HPDE6-E6E7 (cell line): ENCODE results near the gene SPATA18.

Experiments used
- DNase-seq: peaks from one replicate; pipeline ENCODE4 v3.0.0; 2011; ENCODE audit warnings: missing footprints; ENCODE audit errors: extremely low spot score

The SPATA18 gene, protein sequence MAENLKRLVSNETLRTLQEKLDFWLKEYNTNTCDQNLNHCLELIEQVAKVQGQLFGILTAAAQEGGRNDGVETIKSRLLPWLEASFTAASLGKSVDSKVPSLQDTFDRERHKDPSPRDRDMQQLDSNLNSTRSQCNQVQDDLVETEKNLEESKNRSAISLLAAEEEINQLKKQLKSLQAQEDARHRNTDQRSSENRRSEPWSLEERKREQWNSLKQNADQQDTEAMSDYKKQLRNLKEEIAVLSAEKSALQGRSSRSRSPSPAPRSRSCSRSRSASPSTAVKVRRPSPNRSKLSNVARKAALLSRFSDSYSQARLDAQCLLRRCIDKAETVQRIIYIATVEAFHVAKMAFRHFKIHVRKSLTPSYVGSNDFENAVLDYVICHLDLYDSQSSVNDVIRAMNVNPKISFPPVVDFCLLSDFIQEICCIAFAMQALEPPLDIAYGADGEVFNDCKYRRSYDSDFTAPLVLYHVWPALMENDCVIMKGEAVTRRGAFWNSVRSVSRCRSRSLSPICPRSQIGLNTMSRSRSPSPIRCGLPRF

DNA sequence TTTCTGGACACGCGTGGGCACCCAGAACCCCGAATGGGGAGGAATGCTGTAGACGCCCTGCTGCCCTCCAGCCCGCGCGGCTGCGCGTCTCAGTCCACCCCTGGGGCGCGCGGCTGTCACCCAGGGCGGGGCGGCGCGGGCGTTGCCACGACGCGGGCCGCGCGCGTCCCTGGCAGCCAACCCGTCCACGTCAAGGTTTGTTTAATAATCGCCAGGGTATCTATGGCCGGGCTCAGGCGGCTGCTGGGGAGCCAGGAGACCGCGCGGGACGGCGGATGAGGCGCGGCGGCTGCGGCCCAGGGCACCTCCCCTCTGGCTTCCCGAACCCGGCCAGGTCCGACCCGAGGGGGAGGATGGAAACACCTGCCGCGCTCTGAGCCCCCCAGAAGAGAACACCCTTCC lies at the start of gene SPATA18:
TSS of gene SPATA18 (plus strand) at position 92 of the 402 bp plus-strand sequence. CDS start 401 bp downstream, outside the sequence.
- DNase-seq, result peak; percentile 33

DNA sequence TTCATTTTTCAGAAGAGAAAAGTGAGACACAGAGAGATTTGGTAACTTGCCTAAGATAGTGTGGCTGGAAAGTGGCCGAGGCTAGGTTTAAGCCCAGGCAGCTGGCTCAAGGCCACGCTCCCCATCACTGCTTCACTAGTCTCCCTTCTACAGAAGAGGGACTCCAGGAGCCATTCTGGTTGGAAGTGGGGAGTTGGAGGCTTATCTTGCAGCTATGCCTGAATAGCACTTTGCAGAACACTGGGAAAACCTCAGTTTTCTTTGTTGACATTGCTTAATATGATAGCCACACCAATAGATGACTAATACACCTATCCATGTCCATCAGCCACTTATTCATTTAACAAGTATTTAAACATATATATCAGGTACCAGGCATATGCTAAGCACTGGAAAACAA lies 49.5 kb upstream of the SPATA18 start:
- peak; percentile 64 for DNase-seq

- no peak for DNase-seq
Observed at GRCh38 chr4:52004414-52004813, 46.7 kb upstream of the SPATA18 start.

DNA sequence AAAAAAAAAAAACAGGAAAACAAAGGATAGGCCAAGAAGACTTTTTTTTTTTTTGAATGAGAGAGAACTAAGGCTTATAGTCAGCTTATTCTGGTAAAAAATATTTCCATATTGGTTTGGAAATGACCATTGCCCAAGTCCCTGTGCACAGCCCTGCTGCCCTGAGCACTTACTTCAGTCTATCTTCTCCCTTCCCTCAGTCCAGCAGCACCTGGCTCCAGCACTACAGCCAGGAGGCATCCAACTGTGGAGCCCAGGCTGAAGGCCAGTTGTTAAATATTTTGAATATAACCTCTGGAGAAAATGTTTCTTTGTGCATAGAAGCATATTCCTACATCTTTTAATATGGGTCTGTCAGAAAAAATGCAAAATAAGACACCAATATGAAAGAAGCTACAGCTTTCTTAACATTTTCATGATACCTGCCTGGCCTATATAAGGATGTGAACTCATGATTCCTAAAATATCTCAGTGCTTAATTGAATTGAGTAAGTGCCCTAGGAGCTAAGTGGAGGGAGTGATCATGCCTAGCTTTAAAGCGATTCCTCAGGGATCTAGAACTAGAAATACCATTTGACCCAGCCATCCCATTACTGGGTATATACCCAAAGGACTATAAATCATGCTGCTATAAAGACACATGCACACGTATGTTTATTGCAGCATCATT lies 45.4 kb upstream of the SPATA18 start:
- no peak for DNase-seq

- no peak for DNase-seq
Observed at GRCh38 chr4:52006887-52007286, 44.2 kb upstream of the SPATA18 start.

DNA sequence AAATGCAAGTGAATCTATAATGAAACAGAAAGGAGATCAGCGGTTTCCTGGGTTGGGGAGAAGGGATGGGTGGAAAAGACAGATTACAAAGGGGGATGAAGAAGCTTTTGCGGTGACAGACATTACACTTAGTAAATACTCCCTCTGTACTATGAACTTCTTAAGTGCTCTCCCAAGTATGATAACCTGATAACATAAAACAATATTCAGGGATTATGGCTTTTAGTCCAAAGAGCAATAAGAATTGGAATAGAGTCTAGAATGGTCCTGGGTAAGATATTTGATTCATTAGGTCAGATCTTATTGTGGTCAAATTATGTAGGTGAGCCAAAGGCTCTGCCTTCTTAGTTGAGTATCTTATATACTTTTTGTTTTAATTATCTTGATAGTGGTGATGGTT lies 40.1 kb upstream of the SPATA18 start:
- no peak for DNase-seq

DNA sequence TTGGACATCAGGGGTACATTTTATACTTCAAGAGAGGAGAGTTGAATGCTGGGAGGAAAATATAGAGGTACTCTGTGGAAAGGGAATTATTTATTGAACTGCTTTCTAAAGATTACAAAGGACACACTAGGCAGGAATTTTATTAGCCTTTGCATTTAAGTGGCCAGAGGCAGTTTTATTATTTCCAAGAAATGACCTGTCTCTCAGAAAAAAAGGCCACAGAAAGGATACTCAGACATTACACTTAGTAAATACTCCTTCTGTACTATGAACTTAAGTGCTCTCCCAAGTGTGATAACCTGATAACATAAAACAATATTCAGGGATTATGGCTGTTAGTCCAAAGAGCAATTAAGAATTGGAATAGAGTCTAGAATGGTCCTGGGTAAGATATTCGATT lies 38.5 kb upstream of the SPATA18 start:
- no peak for DNase-seq

- no peak for DNase-seq
Observed at GRCh38 chr4:52014903-52015302, 36.2 kb upstream of the SPATA18 start.

DNA sequence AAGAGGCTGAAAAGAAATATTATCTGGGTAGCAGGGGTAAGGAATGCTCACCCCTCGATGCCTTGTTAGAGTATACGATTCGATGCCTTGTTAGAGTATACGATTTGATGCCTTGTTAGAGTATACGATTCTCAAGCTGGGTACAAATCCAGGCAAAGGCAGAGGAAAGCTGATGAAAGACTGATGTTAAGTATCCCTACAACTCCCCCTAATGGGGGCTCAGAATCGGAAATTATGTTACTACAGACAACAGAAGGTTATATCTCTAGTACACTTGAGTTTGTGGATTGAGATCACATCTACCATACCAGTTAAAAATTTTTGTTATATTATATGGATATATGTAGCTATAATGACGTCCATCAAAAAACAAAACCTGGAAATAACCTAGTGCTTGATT lies 35.7 kb upstream of the SPATA18 start:
- DNase-seq, result no peak

DNA sequence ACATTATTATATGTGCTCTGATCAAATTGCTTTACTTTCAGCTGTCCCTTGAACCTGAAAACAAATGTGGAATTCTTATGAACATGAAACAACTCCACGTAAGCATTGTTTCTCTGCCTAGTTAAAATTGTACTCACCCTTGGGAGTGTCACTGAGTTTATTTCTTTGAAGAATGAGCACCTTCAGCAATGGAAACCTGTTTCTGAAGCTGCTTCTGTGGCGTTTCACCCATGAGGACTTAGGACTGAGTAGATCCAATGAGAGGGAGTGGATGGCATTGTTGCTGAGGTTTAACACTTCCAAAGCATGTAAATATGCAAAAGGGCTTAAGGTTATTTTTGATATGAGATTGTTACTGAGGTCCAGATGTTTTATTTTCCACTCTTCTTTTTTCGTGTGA lies 34.1 kb upstream of the SPATA18 start:
- no peak for DNase-seq

DNA sequence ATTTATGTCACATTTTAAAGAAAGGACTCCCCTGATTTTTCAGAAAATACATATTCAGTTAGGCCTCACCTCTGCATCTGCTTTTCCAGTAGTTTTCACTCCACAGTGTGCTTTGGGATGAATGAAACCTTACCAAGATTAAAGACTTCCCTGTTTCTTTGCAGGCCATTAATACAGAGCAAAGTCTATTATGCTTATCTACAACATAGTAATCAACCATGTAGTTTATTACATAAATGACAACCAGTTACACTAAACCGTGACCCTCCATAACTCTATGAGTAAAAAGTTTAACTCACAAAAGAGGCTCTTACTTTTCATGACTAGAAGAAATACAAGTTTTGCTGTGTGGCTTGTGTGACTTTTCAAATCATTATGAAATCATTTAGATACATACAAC lies 33.3 kb upstream of the SPATA18 start:
- no peak for DNase-seq

DNA sequence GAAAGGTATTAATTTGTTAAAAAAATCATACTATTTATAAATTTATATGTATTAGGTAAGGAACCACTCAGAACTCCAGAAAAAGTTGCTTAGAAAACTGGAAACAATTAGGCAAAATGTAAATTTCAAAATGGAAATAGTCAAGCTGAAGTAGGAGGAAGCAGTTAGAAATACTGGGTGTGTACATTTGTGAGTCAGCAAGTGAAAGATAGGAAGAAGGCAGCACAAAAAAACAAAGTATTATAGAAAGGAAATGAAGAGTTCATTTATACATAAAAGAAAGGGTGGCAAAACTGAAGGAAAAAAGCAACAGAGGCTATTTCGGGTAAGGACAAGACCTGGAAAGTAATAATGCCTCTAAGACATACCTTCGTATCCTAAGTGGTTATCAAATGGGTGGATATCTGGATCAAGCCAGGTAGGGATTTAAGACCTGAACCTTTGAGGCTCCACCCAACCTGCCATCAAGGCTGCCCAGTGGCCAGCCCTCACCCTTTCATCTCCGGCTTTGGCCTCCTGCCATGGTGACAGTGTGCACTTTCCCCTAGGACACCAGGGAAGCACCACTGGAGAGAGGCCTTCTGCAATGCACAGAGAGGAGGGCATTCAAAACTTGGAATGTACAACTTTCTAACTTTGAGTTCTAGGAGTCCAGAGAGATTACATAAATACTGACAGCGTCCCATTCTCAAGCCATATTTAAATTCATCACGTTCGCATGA lies 31.0 kb upstream of the SPATA18 start, which contains the start of gene LRRC66:
TSS of gene LRRC66 (minus strand) at position 428 of the 722 bp plus-strand sequence. CDS start 2,750 bp downstream, outside the sequence.
- DNase-seq, result no peak

DNA sequence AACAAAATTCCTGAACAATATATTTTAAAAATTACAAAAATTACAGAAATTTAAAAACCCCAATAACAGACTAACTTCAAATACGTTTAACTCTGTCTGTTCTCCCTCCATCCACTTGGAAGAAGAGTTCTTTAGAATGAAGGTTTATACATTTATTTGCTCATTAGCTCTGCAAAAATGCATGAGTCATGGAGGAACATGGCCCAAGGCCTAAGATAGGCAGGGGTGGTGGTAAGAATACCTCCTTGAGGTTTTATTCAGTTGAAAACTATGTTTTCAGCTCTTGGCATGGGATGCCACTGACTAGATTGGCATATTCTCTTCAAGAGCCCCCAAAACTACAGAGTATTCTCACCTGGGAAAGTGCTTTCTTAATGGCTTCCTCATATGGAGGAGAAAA lies 22.1 kb upstream of the SPATA18 start:
- DNase-seq, result no peak

- DNase-seq, result no peak
Observed at GRCh38 chr4:52032005-52032404, 19.1 kb upstream of the SPATA18 start.

DNA sequence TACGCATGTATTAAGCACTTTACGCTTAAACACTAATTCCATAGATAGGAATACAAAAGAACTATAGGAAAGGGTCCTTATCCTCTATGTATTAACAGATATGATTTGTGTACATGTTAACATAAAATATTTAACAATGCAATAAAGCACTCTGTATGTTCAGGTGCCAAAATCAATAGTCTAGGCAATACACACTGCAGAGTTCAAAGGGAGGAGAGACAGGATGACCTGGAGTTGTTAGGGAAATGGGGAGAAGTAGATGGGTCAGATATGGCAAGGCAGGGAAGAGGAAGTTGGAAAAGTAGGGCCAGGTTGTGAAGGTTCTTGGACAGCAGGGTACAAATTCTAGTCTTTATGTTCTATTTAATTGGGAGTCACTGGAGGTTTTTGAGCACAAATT lies 15.9 kb upstream of the SPATA18 start:
- no peak for DNase-seq

DNA sequence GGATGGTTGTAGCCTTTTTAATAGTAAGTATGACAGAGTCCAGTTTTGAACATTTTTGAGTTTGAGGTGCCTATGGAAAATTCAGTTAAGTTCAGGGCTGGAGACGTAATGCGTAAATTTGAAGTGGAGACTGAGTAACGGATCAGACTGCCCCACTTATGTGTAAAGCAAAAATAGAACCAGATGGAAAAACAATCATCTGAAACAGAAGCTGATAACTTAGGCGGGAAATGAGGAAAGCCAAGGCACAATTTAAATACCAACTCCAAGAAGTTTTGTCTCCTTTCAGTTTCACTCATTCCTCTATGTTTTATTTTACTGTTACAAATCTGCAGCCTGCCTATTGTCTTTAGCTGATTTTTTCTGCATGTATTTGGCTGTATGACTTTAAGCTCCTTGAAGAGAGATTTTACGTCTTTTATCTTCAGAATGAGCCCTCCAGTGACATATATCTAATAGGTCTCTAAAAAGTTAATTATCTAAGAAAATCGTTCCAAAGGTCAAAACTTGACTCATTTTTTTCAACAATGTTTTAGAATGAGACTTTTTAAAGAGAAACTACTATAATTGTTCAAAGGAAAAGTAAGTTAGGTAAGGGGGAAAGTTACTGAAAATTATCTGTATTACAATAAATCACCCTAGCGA lies 14.1 kb upstream of the SPATA18 start:
- no peak for DNase-seq

- DNase-seq, result no peak
Observed at GRCh38 chr4:52037689-52038102, 13.4 kb upstream of the SPATA18 start.

- peak; percentile 35 for DNase-seq
Observed at GRCh38 chr4:52038103-52038912, 12.8 kb upstream of the SPATA18 start, which contains the start of gene SGCB. Gene SGCB (minus strand): TSS chr4:52038299. CDS start chr4:52038259, 40 bp downstream.

- no peak for DNase-seq
Observed at GRCh38 chr4:52045028-52045427, 6.1 kb upstream of the SPATA18 start.

DNA sequence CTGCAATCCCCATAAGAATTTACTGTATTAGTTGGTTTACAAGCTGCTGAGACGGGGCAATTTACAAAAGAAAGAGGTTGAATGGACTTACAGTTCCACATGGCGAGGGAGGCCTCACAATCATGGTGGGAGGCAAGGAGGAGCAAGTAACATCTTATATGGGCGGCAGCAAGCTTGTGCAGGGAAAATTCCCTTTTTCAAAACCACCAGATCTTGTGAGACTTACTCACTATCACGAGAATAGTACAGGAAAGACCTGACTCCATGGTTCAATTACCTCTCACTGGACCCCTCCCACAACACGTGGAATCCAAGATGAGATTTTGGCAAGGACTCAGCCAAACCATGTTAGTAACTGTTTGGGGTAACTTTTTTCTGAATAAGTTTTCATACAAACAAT lies 1.8 kb upstream of the SPATA18 start:
- DNase-seq, result no peak
